ENCODE measurements around the gene PAFAH1B2. TPM values are rescaled to one million over a fixed set of nuclear protein-coding genes. Genes with fewer than 3 reads are reported as not detected.
A peak's percentile ranks its signal among the peaks of the same experiment; 100 is the strongest.

PAFAH1B2 gene
- total RNA-seq, 2 donors from 2014 or later = 30.0 to 44.9 TPM

GRCh38 chr11:117200813-117201657 lies 56.9 kb downstream of the PAFAH1B2 start:
- Histone ChIP-seq H3K27ac (peak overlapping the region in 3 of 4 donors; percentile 32 to 53 (median 48)), H3K4me1 (peaks cover 12% of the 10 kb centered on the region), H3K36me3 (replicated peaks in 1 of 2; ENCODE audit: insufficient read depth in 1 of 2, low read depth in 2 of 2) (peaks cover 0 to 3% of the 10 kb centered on the region in 2 donors), H3K27me3 (no peaks in the 10 kb centered on the region), H3K4me3 (no peak overlapping the region), H3K9me3 (no peaks in the 10 kb centered on the region)
- ATAC-seq (no peak), DNase-seq (no peak)
- 74 to 90% methylated on average over 12 of the region's 12 CpGs for WGBS, 2 donors
- TF ChIP-seq POLR2A (IDR thresholded peaks at IDR 0.05) (no peak), CTCF (IDR thresholded peaks at IDR 0.05) (no peak)
- intact Hi-C loops (cut with DNase I) = no loop called here

- DNase-seq (no peak), ATAC-seq (no peak)
- 74 to 81% methylated on average over 5 to 14 of the region's 14 CpGs for WGBS, 2 donors
- Histone ChIP-seq H3K36me3 (replicated peaks in 1 of 2; ENCODE audit: insufficient read depth in 1 of 2, low read depth in 2 of 2) (peaks cover 0 to 3% of the 10 kb centered on the region in 2 donors), H3K27me3 (no peaks in the 10 kb centered on the region), H3K4me1 (peaks cover 12% of the 10 kb centered on the region), H3K4me3 (no peak overlapping the region), H3K27ac (peak overlapping the region in 3 of 4 donors; percentile 10 to 48 (median 25)), H3K9me3 (no peaks in the 10 kb centered on the region)
- intact Hi-C loops (cut with DNase I) = no loop called here
- TF ChIP-seq POLR2A (IDR thresholded peaks at IDR 0.05) (no peak), CTCF (IDR thresholded peaks at IDR 0.05) (no peak)
Observed at GRCh38 chr11:117201658-117202305, 57.7 kb downstream of the PAFAH1B2 start.

DNA sequence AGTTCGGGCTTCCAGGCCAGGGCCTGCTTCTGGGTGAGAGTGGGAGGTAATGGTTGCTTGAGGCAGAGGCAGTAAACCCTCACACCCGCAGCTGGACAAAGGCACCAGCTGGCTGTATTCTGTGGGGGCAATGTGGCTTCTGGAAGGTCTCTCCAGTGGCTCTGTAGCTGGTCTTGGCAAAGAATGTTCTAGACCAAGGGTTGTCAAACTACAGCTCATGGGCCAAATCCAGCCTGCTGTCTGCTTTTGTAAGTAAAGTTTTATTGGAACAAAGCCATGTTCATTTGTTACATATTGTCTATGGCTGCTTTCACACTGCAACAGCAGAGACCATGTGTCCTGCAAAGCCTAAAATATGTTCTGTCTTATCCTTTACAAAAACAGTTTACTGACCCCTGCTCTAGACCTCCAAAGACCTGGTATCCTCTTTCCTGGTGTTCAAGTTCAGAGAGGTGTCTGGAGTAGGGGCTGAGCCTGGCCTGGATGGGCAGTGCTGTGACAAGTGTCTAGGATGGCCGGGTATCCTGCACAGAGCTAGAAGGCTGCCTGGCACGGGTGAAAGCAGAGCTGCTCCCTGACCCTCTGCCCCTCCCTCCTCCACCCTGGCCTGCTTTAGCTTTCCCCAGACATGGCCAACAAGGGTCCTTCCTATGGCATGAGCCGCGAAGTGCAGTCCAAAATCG lies 58.4 kb downstream of the PAFAH1B2 start:
- DNase-seq (no peak), ATAC-seq (no peak)
- no peak overlapping the region for H3K4me3 ChIP-seq
- no peaks in the 10 kb centered on the region for H3K27me3 ChIP-seq
- intact Hi-C loops (cut with DNase I) = no loop called here
- WGBS, 2 donors = 86 to 87% methylated on average over 5 to 7 of the region's 7 CpGs
- peaks cover 6% of the 10 kb centered on the region for H3K4me1 ChIP-seq
- TF ChIP-seq POLR2A (IDR thresholded peaks at IDR 0.05) (no peak), CTCF (IDR thresholded peaks at IDR 0.05) (no peak)
- peak overlapping the region in 3 of 4 donors; percentile 10 to 48 (median 25) for H3K27ac ChIP-seq
- no peaks in the 10 kb centered on the region for H3K9me3 ChIP-seq
- peaks cover 0 to 3% of the 10 kb centered on the region in 2 donors for H3K36me3 ChIP-seq (replicated peaks in 1 of 2; ENCODE audit: insufficient read depth in 1 of 2, low read depth in 2 of 2)

DNA sequence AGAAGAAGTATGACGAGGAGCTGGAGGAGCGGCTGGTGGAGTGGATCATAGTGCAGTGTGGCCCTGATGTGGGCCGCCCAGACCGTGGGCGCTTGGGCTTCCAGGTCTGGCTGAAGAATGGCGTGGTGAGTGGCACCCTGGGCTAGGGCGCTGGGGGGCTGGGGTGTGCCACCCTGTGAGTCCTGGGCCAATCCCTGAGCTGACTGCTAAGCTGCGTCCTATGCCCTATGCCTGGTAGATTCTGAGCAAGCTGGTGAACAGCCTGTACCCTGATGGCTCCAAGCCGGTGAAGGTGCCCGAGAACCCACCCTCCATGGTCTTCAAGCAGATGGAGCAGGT lies 59.0 kb downstream of the PAFAH1B2 start:
- 97% methylated on average over 10 of the region's 10 CpGs for WGBS, 2 donors
- Histone ChIP-seq H3K9me3 (no peaks in the 10 kb centered on the region), H3K36me3 (replicated peaks in 1 of 2; ENCODE audit: insufficient read depth in 1 of 2, low read depth in 2 of 2) (peaks cover 0 to 3% of the 10 kb centered on the region in 2 donors), H3K4me3 (no peak overlapping the region), H3K27me3 (no peaks in the 10 kb centered on the region), H3K27ac (no peak overlapping the region), H3K4me1 (peaks cover 1% of the 10 kb centered on the region)
- ATAC-seq = no peak
- TF ChIP-seq CTCF (IDR thresholded peaks at IDR 0.05) = no peak
- TF ChIP-seq POLR2A (IDR thresholded peaks at IDR 0.05) = no peak
- no peak for DNase-seq
- intact Hi-C loops (cut with DNase I) = no loop called here

All from body of pancreas (tissue), 4 donors.